Trophoblast cell (in vitro differentiated cells and primary cell): ENCODE results near the gene GOLGA2. TPM values are rescaled to one million over a fixed set of nuclear protein-coding genes. Genes with fewer than 3 reads are reported as not detected.

Source experiments
- DNase-seq, 2 donors: peaks; one replicate each; pipeline ENCODE4 v3.0.0-alpha.2; 2016
- H2AFZ ChIP-seq: 2 replicates; pipeline ENCODE4 v1.6.1; 2013; ENCODE audit warnings: low read length, moderate library complexity, mild to moderate bottlenecking; ENCODE audit not compliant: insufficient read depth, poor library complexity
- H2AK5ac ChIP-seq: 2 replicates; pipeline ENCODE4 v1.6.1; 2013; ENCODE audit warnings: mild to moderate bottlenecking, low read length
- H2BK120ac ChIP-seq: 2 replicates; pipeline ENCODE4 v1.6.1; 2013; ENCODE audit warnings: low read length, mild to moderate bottlenecking, moderate library complexity; ENCODE audit not compliant: insufficient read depth, poor library complexity
- H2BK12ac ChIP-seq: 2 replicates; pipeline ENCODE4 v1.6.1; 2013; ENCODE audit warnings: mild to moderate bottlenecking, low read length, moderate library complexity
- H2BK5ac ChIP-seq: 2 replicates; pipeline ENCODE4 v1.6.1; 2013; ENCODE audit warnings: low read length, low read depth, moderate library complexity, mild to moderate bottlenecking; ENCODE audit not compliant: poor library complexity
- H3K14ac ChIP-seq: 2 replicates; pipeline ENCODE4 v1.6.1; 2013; ENCODE audit warnings: mild to moderate bottlenecking, low read length
- H3K18ac ChIP-seq: 2 replicates; pipeline ENCODE4 v1.6.1; 2013; ENCODE audit warnings: mild to moderate bottlenecking, low read length
- H3K23ac ChIP-seq: 2 replicates; pipeline ENCODE4 v1.6.1; 2013; ENCODE audit warnings: low read length
- H3K27ac ChIP-seq: 2 replicates; pipeline ENCODE4 v1.5.1; 2013; ENCODE audit warnings: low read depth, mild to moderate bottlenecking, inconsistent platforms, low read length, moderate library complexity
- H3K27me3 ChIP-seq: 2 replicates; pipeline ENCODE4 v1.6.1; 2013; ENCODE audit warnings: inconsistent platforms, mild to moderate bottlenecking, low read length, moderate library complexity; ENCODE audit not compliant: insufficient read depth
- H3K36me3 ChIP-seq, 2 experiments: 1 replicate in 1 of 2; 2 replicates in 1 of 2; pipeline ENCODE4 v1.6.1; 2013; ENCODE audit warnings: low read length in 2 of 2, mild to moderate bottlenecking in 2 of 2, moderate library complexity in 1 of 2; ENCODE audit not compliant: insufficient read depth in 2 of 2, control insufficient read depth in 1 of 2
- H3K4ac ChIP-seq: 2 replicates; pipeline ENCODE4 v1.6.1; 2013; ENCODE audit warnings: low read depth, mild to moderate bottlenecking, low read length, moderate library complexity
- H3K4me1 ChIP-seq, 2 experiments: 1 replicate in 1 of 2; 2 replicates in 1 of 2; pipeline ENCODE4 v1.6.1; 2013; ENCODE audit warnings: low read length in 2 of 2, mild to moderate bottlenecking in 2 of 2, moderate library complexity in 1 of 2; ENCODE audit not compliant: insufficient read depth in 2 of 2, control insufficient read depth in 1 of 2
- H3K4me2 ChIP-seq: 2 replicates; pipeline ENCODE4 v1.6.1; 2013; ENCODE audit warnings: inconsistent platforms, mild to moderate bottlenecking, low read length, moderate library complexity
- H3K4me3 ChIP-seq: 2 replicates; pipeline ENCODE4 v1.5.1; 2013; ENCODE audit warnings: mild to moderate bottlenecking, low read depth, low read length, inconsistent platforms
- H3K79me1 ChIP-seq: one replicate; pipeline ENCODE4 v1.6.1; 2013; ENCODE audit warnings: low read length
- H3K79me2 ChIP-seq: 2 replicates; pipeline ENCODE4 v1.6.1; 2013; ENCODE audit warnings: low read length, mild to moderate bottlenecking; ENCODE audit not compliant: control insufficient read depth, insufficient read depth, poor library complexity
- H3K9ac ChIP-seq: 2 replicates; pipeline ENCODE4 v1.6.1; 2013; ENCODE audit warnings: mild to moderate bottlenecking, low read length
- H3K9me3 ChIP-seq: 2 replicates; pipeline ENCODE4 v1.6.1; 2013; ENCODE audit warnings: low read depth, mild to moderate bottlenecking, control low read depth, inconsistent platforms, low read length; ENCODE audit not compliant: insufficient read depth
- H4K12ac ChIP-seq: 2 replicates; pipeline ENCODE4 v1.6.1; 2013; ENCODE audit warnings: low read depth, mild to moderate bottlenecking, low read length, moderate library complexity
- H4K8ac ChIP-seq: 2 replicates; pipeline ENCODE4 v1.6.1; 2013; ENCODE audit warnings: low read depth, mild to moderate bottlenecking, low read length, moderate library complexity
- H4K91ac ChIP-seq: one replicate; pipeline ENCODE4 v1.6.1; 2013; ENCODE audit warnings: low read depth, mild to moderate bottlenecking, low read length, moderate library complexity
- WGBS: extraction: QIAGEN DNeasy Blood & Tissue Kit; methylation state at CpG from one replicate; pipeline ENCODE4 v1.1.7; 2013; ENCODE audit warnings: missing lambda C conversion rate; ENCODE audit not compliant: insufficient read length, insufficient coverage; ENCODE audit errors: extremely low coverage; 5-methylcytosine and 5-hydroxymethylcytosine counted together
- polyA plus RNA-seq: library from polyadenylated mRNA; stranded (reverse); fragments of 200-250 nt; gene quantifications from 2 replicates; pipeline ENCODE4 v1.2.3, GENCODE V29; 2013

Gene GOLGA2, protein sequence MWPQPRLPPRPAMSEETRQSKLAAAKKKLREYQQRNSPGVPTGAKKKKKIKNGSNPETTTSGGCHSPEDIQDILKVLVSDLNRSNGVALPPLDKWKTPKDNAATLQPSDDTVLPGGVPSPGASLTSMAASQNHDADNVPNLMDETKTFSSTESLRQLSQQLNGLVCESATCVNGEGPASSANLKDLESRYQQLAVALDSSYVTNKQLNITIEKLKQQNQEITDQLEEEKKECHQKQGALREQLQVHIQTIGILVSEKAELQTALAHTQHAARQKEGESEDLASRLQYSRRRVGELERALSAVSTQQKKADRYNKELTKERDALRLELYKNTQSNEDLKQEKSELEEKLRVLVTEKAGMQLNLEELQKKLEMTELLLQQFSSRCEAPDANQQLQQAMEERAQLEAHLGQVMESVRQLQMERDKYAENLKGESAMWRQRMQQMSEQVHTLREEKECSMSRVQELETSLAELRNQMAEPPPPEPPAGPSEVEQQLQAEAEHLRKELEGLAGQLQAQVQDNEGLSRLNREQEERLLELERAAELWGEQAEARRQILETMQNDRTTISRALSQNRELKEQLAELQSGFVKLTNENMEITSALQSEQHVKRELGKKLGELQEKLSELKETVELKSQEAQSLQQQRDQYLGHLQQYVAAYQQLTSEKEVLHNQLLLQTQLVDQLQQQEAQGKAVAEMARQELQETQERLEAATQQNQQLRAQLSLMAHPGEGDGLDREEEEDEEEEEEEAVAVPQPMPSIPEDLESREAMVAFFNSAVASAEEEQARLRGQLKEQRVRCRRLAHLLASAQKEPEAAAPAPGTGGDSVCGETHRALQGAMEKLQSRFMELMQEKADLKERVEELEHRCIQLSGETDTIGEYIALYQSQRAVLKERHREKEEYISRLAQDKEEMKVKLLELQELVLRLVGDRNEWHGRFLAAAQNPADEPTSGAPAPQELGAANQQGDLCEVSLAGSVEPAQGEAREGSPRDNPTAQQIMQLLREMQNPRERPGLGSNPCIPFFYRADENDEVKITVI
- 93.4 and 99.9 TPM in 2 replicates for polyA plus RNA-seq

- peak within 1 kb of the TSS; percentile 92 for H3K9ac ChIP-seq
- no CpG with 5 or more reads among the region's 57 CpGs for WGBS
- no peaks in the 10 kb centered on the region for H3K9me3 ChIP-seq
- H3K79me1 ChIP-seq = peaks cover 21% of the 10 kb centered on the region
- H3K23ac ChIP-seq = no peak within 1 kb of the TSS
- H2BK120ac ChIP-seq = peak within 1 kb of the TSS; percentile 99
- H3K27me3 ChIP-seq = no peaks in the 10 kb centered on the region
- peak within 1 kb of the TSS; percentile 94 for H2AK5ac ChIP-seq
- peaks cover 16 to 20% of the 10 kb centered on the region in 2 experiments for H3K36me3 ChIP-seq
- H3K4me3 ChIP-seq = peak within 1 kb of the TSS; percentile 89
- H4K8ac ChIP-seq = peak within 1 kb of the TSS; percentile 97
- peak within 1 kb of the TSS; percentile 86 for H3K27ac ChIP-seq
- peak within 1 kb of the TSS; percentile 86 for H4K12ac ChIP-seq
- H2AFZ ChIP-seq = peak within 1 kb of the TSS; percentile 99
- peak within 1 kb of the TSS; percentile 34 for H2BK12ac ChIP-seq
- H3K79me2 ChIP-seq = peaks cover 19% of the 10 kb centered on the region
- H4K91ac ChIP-seq = peak within 1 kb of the TSS; percentile 100
- peak within 1 kb of the TSS; percentile 99 for H3K4ac ChIP-seq
- peak within 1 kb of the TSS; percentile 97 for H2BK5ac ChIP-seq
- peaks cover 18 to 30% of the 10 kb centered on the region in 2 experiments for H3K4me1 ChIP-seq
- peak within 1 kb of the TSS; percentile 99 for H3K4me2 ChIP-seq
- H3K18ac ChIP-seq = peak within 1 kb of the TSS; percentile 99
- peak within 1 kb of the TSS; percentile 100 for H3K14ac ChIP-seq
- DNase-seq = peak in 1 of 2 donors; percentile 50
Measured at GRCh38 chr9:128275198-128276007, at the start of gene GOLGA2. TSS of gene GOLGA2 (minus strand) at chr9:128276007. CDS start at chr9:128275976, 31 bp downstream.

DNA sequence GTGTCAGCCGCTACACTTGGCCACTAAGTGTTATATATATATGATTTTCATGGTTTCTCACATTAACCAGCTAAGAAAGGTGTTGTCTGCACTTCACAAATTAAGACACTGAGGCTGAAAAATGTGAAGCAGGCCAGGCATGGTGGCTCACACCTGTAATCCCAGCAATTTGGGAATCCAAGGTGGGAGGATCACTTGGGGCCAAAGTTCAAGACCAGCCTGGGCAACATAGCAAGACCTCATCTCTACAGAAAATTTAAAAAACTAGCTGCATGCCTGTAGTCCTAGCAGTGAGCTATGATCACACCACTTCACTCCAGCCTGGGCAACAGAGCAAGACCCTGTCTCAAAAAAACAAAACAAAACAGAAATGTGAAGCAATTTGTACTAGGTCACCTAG, 48.6 kb upstream of the GOLGA2 start:
- Histone ChIP-seq H2AFZ (no peak overlapping the region), H4K91ac (no peak overlapping the region), H3K4ac (peak overlapping the region; percentile 25), H2AK5ac (no peak overlapping the region), H4K8ac (no peak overlapping the region), H4K12ac (no peak overlapping the region), H3K23ac (no peak overlapping the region), H3K36me3 (peaks cover 19 to 30% of the 10 kb centered on the region in 2 experiments), H3K4me1 (peaks cover 9% of the 10 kb centered on the region in 2 experiments), H3K9ac (no peak overlapping the region), H3K9me3 (no peaks in the 10 kb centered on the region), H3K27ac (no peak overlapping the region), H3K79me1 (peaks cover 3% of the 10 kb centered on the region), H3K18ac (no peak overlapping the region), H3K27me3 (no peaks in the 10 kb centered on the region), H3K4me3 (no peak overlapping the region), H2BK120ac (no peak overlapping the region), H2BK12ac (no peak overlapping the region), H2BK5ac (no peak overlapping the region), H3K79me2 (peaks cover 7% of the 10 kb centered on the region), H3K4me2 (no peak overlapping the region), H3K14ac (no peak overlapping the region)
- no peak for DNase-seq
- no CpG with 5 or more reads among the region's 1 CpG for WGBS

DNA sequence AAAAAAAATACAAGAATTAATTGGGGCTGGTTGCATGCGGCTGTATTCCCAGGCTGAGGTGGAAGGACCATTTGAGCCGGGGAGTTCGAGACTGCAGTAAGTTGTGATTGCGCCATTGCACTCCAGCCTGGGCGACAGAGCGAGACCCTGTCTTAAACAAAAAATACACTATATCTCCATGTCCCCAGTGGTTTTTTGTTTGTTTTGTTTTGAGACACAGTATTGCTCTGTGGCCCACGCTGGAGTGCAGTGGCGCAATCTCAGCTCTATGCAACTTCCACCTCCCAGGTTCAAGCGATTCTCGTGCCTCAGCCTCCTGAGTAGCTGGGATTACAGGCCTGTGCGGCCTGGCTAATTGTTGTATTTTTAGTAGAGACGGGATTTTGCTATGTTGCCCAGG, 48.0 kb upstream of the GOLGA2 start:
- no peak overlapping the region for H4K12ac ChIP-seq
- H3K4ac ChIP-seq = no peak overlapping the region
- WGBS = no CpG with 5 or more reads among the region's 12 CpGs
- no peak overlapping the region for H4K8ac ChIP-seq
- H2AK5ac ChIP-seq = no peak overlapping the region
- H3K27ac ChIP-seq = no peak overlapping the region
- DNase-seq = no peak
- no peak overlapping the region for H2BK12ac ChIP-seq
- H2BK5ac ChIP-seq = no peak overlapping the region
- no peak overlapping the region for H2BK120ac ChIP-seq
- H3K9ac ChIP-seq = no peak overlapping the region
- H3K14ac ChIP-seq = no peak overlapping the region
- H3K79me1 ChIP-seq = peaks cover 3% of the 10 kb centered on the region
- peak overlapping the region; percentile 70 for H3K4me2 ChIP-seq
- peaks cover 7% of the 10 kb centered on the region for H3K79me2 ChIP-seq
- no peak overlapping the region for H3K23ac ChIP-seq
- peaks cover 9% of the 10 kb centered on the region in 2 experiments for H3K4me1 ChIP-seq
- H3K4me3 ChIP-seq = no peak overlapping the region
- no peaks in the 10 kb centered on the region for H3K27me3 ChIP-seq
- peaks cover 19 to 29% of the 10 kb centered on the region in 2 experiments for H3K36me3 ChIP-seq
- no peaks in the 10 kb centered on the region for H3K9me3 ChIP-seq
- H2AFZ ChIP-seq = no peak overlapping the region
- no peak overlapping the region for H3K18ac ChIP-seq
- H4K91ac ChIP-seq = no peak overlapping the region
